Measurements from ENCODE around the gene UGGT1.

GRCh38 chr2:128090945-128091725 lies at the start of gene UGGT1:
- TF ChIP-seq POLR2AphosphoS5 (IDR thresholded peaks at IDR 0.05) (peak; percentile 90 to 99 (median 94)), CTCF (IDR thresholded peaks at IDR 0.05) (no peak), POLR2A (IDR thresholded peaks at IDR 0.05) (peak; percentile 90 to 94), EP300 (IDR thresholded peaks at IDR 0.05) (peak in 1 of 4 donors; percentile 7)
